T-cell (primary cell): ENCODE measurements around the gene IMMP2L. TPM values are rescaled to one million over a fixed set of nuclear protein-coding genes. Genes with fewer than 3 reads are reported as not detected.
A peak's percentile ranks its signal among the peaks of the same experiment; 100 is the strongest.

Source experiments
- ATAC-seq, 4 experiments: fragments of 200-7000 bp in 3 of 4; fragments of 150-1000 bp in 1 of 4; cut with Tn5 transposase; replicated peaks in 1 of 4; 1 replicate in 3 of 4; 2 replicates in 1 of 4; pipeline ENCODE4 v1.10.0; 2021; ENCODE audit warnings: moderate library complexity in 3 of 4, mild to moderate bottlenecking in 2 of 4, moderate number of reproducible peaks in 1 of 4
- CTCF ChIA-PET, 2 donors: fragments of 300-600 bp; sonication (Branson Sonifier 250); formaldehyde crosslinking; loops; one replicate each; lab custom pipeline; 2022; ENCODE audit warnings: antibody characterized with exemption in 2 of 2; lab: Charles Lee
- POLR2A ChIA-PET, 2 donors: fragments of 300-600 bp; sonication (Branson Sonifier 250); formaldehyde crosslinking; loops; one replicate each; lab custom pipeline; 2022; ENCODE audit warnings: antibody characterized with exemption in 2 of 2; lab: Charles Lee
- DNase-seq, 35 experiments: peaks; one replicate each; pipeline versions ENCODE4 v3.0.0 to v3.0.0-alpha.2; 2013 to 2023
- H3K27ac ChIP-seq: one replicate; pipeline ENCODE4 v1.5.1; 2013; ENCODE audit warnings: low read length
- H3K27me3 ChIP-seq, 2 experiments: replicated peaks in 1 of 2; 1 replicate in 1 of 2; 2 replicates in 1 of 2; pipeline versions ENCODE4 v1.6.1 to v1.7.0; 2013; ENCODE audit warnings: low read length in 1 of 2, mixed read lengths in 1 of 2; ENCODE audit not compliant: control insufficient read depth in 2 of 2, insufficient read depth in 2 of 2; ENCODE audit errors: extremely low read depth in 1 of 2
- H3K36me3 ChIP-seq, 2 donors: 1 replicate in 1 of 2; 2 replicates in 1 of 2; pipeline versions ENCODE4 v1.6.1 to v1.7.0; 2013; ENCODE audit warnings: low read length in 1 of 2; ENCODE audit not compliant: control insufficient read depth in 2 of 2, insufficient read depth in 1 of 2; ENCODE audit errors: extremely low read depth in 1 of 2
- H3K4me1 ChIP-seq, 2 experiments: 1 replicate in 1 of 2; 2 replicates in 1 of 2; pipeline versions ENCODE4 v1.6.1 to v1.7.0; 2013; ENCODE audit warnings: low read length in 2 of 2, mixed read lengths in 1 of 2; ENCODE audit not compliant: insufficient read depth in 2 of 2, control insufficient read depth in 1 of 2; ENCODE audit errors: extremely low read depth in 1 of 2
- H3K4me3 ChIP-seq, 2 donors: 1 replicate in 1 of 2; 2 replicates in 1 of 2; pipeline versions ENCODE4 v1.5.1 to v1.7.0; 2013; ENCODE audit warnings: mild to moderate bottlenecking in 2 of 2, low read length in 1 of 2, moderate library complexity in 1 of 2; ENCODE audit not compliant: control insufficient read depth in 1 of 2; ENCODE audit errors: extremely low read depth in 1 of 2
- H3K9me3 ChIP-seq: 2 replicates; pipeline ENCODE4 v1.7.0; 2013
- H3K27ac Mint-ChIP-seq, 2 donors: one replicate each; pipeline ENCODE4 v1.8.0; 2020 to 2021; ENCODE audit warnings: mild to moderate bottlenecking in 2 of 2, mixed read lengths in 2 of 2
- H3K27me3 Mint-ChIP-seq, 2 donors: one replicate each; pipeline ENCODE4 v1.8.0; 2021 to 2022; ENCODE audit warnings: mixed read lengths in 2 of 2
- H3K36me3 Mint-ChIP-seq: one replicate; pipeline ENCODE4 v1.8.0; 2021; ENCODE audit warnings: mixed read lengths
- H3K4me1 Mint-ChIP-seq, 3 donors: one replicate each; pipeline ENCODE4 v1.8.0; 2020 to 2022; ENCODE audit warnings: mixed read lengths in 3 of 3, mild to moderate bottlenecking in 1 of 3
- H3K4me3 Mint-ChIP-seq, 3 donors: one replicate each; pipeline ENCODE4 v1.8.0; 2020 to 2022; ENCODE audit warnings: mild to moderate bottlenecking in 3 of 3, mixed read lengths in 3 of 3, moderate library complexity in 3 of 3
- H3K9me3 Mint-ChIP-seq, 3 donors: one replicate each; pipeline ENCODE4 v1.8.0; 2020 to 2022; ENCODE audit warnings: mixed read lengths in 3 of 3
- WGBS: methylation state at CpG from one replicate; pipeline ENCODE4 v1.1.5; 2013; ENCODE audit warnings: missing lambda C conversion rate; ENCODE audit not compliant: insufficient coverage; 5-methylcytosine and 5-hydroxymethylcytosine counted together
- total RNA-seq, 35 experiments: library from RNA in 6 of 35; stranded (reverse) in 6 of 35; fragments of 120-200 nt in 1 of 35; gene quantifications; one replicate each; pipeline versions ENCODE4 v1.2.1 to v1.2.4 and lab custom pipeline; 2013 to 2026

Gene IMMP2L
- total RNA-seq, 5 donors from 2014 or later (not counting 1 experiment from before 2014, with no cell fraction given): 14.1 to 27.3 (median 21.7) TPM

DNA sequence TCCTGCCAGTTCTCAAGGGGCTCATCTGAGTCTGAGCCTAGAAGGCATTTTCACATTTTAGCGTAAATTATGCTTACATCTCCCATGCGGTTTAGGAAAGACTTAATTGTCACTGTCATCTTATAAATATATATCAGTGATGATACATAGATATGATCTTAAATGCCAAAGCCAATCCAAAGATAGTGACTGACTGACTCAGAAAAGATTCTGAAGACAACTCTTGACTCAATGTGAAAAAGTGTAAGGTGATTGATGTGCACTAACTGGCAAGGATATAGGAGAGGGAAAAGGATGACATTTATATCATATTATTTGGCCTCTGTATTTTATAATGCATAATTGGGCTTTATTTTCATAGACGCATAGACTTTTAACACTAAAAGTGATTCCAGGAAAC, 556.3 kb downstream of the IMMP2L start:
- Mint-ChIP-seq H3K4me1 (peaks cover 20 to 37% (median 27%) of the 10 kb centered on the region in 3 donors), H3K27me3 (no peaks in the 10 kb centered on the region), H3K27ac (no peak overlapping the region), H3K9me3 (no peaks in the 10 kb centered on the region), H3K36me3 (no peaks in the 10 kb centered on the region), H3K4me3 (no peak overlapping the region)
- ATAC-seq (no peak), DNase-seq (no peak)
- WGBS: no CpG with 5 or more reads among the region's 3 CpGs
- Histone ChIP-seq H3K36me3 (no peaks in the 10 kb centered on the region), H3K4me1 (peaks cover 4 to 39% of the 10 kb centered on the region in 2 experiments), H3K9me3 (no peaks in the 10 kb centered on the region), H3K27ac (no peak overlapping the region), H3K27me3 (no peaks in the 10 kb centered on the region), H3K4me3 (no peak overlapping the region)
- POLR2A ChIA-PET: no interaction called here
- CTCF ChIA-PET: no interaction called here

DNA sequence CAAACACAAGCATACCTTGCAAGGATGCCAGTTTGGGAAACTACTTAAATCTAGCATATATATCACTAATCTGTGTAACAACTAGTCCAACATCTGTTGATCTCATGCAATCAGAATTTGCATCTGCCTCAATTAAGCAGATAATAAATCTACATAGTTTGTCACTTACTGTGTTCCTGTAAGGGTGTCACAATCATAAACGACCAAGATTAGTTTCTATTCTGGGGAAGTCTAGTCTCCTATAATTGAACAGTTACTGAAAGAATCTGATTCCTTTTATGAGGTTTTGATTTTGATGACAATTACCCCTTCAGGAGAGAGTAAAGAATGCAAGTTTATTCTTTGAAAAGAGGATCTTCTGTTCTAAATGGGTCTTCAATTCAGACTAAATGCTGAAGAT, 556.8 kb downstream of the IMMP2L start:
- no peaks in the 10 kb centered on the region for H3K27me3 ChIP-seq
- H3K9me3 ChIP-seq: no peaks in the 10 kb centered on the region
- peak in 1 of 4 experiments; percentile 46 for ATAC-seq
- H3K27ac Mint-ChIP-seq: no peak overlapping the region
- H3K4me1 ChIP-seq: peaks cover 0 to 33% of the 10 kb centered on the region in 2 experiments
- ChIA-PET POLR2A (no interaction called here), CTCF (no interaction called here)
- H3K9me3 Mint-ChIP-seq: no peaks in the 10 kb centered on the region
- no peak overlapping the region for H3K4me3 Mint-ChIP-seq
- no peaks in the 10 kb centered on the region for H3K36me3 ChIP-seq
- no CpG with 5 or more reads among the region's 1 CpG for WGBS
- H3K4me1 Mint-ChIP-seq: peaks cover 14 to 31% (median 21%) of the 10 kb centered on the region in 3 donors
- H3K4me3 ChIP-seq: no peak overlapping the region
- no peaks in the 10 kb centered on the region for H3K27me3 Mint-ChIP-seq
- no peak for DNase-seq
- H3K36me3 Mint-ChIP-seq: no peaks in the 10 kb centered on the region
- no peak overlapping the region for H3K27ac ChIP-seq

DNA sequence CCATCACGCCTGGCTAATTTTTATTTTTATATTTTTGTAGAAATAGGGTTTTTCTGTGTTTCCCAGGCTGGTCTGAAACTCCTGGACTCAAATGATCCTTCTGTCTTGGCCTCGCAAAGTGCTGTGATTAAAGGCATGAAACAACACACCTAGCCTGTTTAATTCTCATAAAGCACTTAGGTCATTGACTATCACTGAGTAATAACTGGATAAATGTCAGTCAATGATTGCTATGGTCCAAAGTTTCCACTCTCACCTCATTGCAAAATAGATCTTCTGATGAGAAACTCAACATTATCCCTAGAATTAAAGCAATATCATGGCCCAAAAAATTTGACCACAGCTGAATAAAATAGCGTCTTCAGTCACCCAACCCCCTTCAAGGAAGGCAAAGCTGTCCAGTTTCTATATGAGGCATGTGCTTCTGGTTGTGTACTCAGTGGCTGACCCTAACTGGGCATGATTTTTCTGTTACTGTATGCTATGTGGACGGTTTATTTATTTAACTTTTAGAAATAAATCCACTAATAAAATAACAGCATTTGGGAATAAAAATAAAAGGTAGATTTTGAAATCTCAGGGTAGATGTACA, 557.9 kb downstream of the IMMP2L start:
- Mint-ChIP-seq H3K36me3 (no peaks in the 10 kb centered on the region), H3K4me3 (no peak overlapping the region), H3K27me3 (no peaks in the 10 kb centered on the region), H3K4me1 (peaks cover 5 to 20% (median 16%) of the 10 kb centered on the region in 3 donors), H3K27ac (no peak overlapping the region), H3K9me3 (peaks cover 0 to 5% (median 0%) of the 10 kb centered on the region in 3 donors)
- Histone ChIP-seq H3K4me1 (peaks cover 0 to 28% of the 10 kb centered on the region in 2 experiments), H3K4me3 (no peak overlapping the region), H3K9me3 (no peaks in the 10 kb centered on the region), H3K36me3 (no peaks in the 10 kb centered on the region), H3K27me3 (no peaks in the 10 kb centered on the region), H3K27ac (no peak overlapping the region)
- no peak for DNase-seq
- ATAC-seq: no peak
- POLR2A ChIA-PET: interaction anchor here in 1 of 2 donors (0.6 kb wide), 1 partner anchor 534 kb away, joined by 13 read pairs; no protein-coding TSS in a partner anchor
- WGBS: no CpG with 5 or more reads among the region's 4 CpGs
- CTCF ChIA-PET: no interaction called here

DNA sequence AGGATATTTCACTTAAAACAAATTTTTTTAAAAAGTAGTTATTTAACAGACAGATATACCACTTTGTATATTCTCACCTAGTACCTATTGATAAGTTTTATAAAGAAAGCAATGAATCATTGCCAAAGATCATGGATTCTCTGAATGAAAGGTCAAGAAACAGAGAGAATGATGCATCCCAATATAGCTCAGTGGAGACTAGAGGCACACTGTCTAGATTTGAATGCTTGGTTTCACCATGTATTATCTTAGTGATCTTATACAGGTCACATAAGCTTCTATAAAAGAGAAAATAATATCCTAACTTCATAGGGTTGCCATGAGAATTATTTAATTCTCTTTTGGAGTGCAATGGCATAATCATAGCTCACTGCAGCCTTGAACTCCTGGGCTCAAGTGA, 558.4 kb downstream of the IMMP2L start:
- Mint-ChIP-seq H3K4me3 (no peak overlapping the region), H3K9me3 (peaks cover 0 to 9% (median 0%) of the 10 kb centered on the region in 3 donors), H3K27ac (no peak overlapping the region), H3K27me3 (no peaks in the 10 kb centered on the region), H3K4me1 (peaks cover 5 to 18% (median 15%) of the 10 kb centered on the region in 3 donors), H3K36me3 (peaks cover 3% of the 10 kb centered on the region)
- peaks cover 0 to 24% of the 10 kb centered on the region in 2 experiments for H3K4me1 ChIP-seq
- no peaks in the 10 kb centered on the region for H3K27me3 ChIP-seq
- ATAC-seq (no peak), DNase-seq (no peak)
- no peak overlapping the region for H3K4me3 ChIP-seq
- no peak overlapping the region for H3K27ac ChIP-seq
- H3K36me3 ChIP-seq: no peaks in the 10 kb centered on the region
- POLR2A ChIA-PET: no interaction called here
- CTCF ChIA-PET: no interaction called here
- H3K9me3 ChIP-seq: no peaks in the 10 kb centered on the region

DNA sequence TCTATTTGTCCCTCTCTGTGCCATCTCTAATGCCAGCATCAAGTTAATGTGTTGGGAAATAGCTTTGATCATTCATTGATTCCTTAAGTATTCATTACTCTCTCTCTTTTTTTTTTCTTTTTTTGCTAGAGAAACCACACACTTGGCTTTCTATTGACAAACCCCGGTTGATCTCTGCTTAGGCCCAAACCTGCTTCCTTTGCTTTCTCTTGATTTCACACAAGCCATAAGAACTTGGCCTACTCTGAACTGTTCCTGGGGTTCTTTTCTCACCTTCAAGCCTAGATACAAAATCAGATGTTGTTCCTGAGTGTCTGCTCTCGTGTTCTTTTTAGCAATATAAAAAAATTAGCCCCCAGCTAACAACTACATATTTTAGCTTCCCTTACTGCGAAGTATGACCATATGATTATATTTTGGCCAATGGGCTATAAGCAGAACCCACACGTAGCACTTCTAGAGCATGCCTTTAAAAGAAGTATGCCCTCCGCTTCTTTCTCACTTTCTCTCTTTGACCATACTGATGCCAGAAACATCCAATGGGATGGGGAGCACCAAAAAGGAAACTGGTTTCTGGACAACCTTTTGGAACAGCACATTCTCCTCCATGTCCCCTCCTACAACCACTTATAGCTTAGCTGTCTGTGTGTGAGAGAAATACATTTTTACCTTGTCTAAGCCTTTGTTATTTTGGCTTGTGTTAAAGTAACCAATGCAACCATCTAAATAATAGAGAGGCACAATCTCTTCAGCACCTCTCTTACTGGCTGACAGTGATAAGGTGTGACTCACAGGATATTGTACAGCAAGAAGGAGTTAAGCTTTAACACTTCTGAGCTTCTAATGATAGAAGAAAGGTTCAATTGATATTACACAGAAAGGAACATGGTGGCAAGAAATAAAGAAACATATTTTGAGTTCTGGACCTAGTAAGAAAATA, 568.0 kb downstream of the IMMP2L start:
- ATAC-seq (peak; percentile 69 to 96 (median 85)), DNase-seq (no peak)
- CTCF ChIA-PET: interaction anchor here (0.6 to 1.3 kb wide), 2 partner anchors 104 to 128 kb away, joined by 4 to 5 read pairs; no protein-coding TSS in a partner anchor
- Histone ChIP-seq H3K27ac (peak overlapping the region; percentile 48), H3K27me3 (no peaks in the 10 kb centered on the region), H3K4me3 (no peak overlapping the region), H3K9me3 (no peaks in the 10 kb centered on the region), H3K4me1 (peaks cover 3 to 32% of the 10 kb centered on the region in 2 experiments), H3K36me3 (no peaks in the 10 kb centered on the region)
- WGBS: 72% methylated on average over 3 of the region's 5 CpGs
- POLR2A ChIA-PET: interaction anchor here in 1 of 2 donors (0.6 to 1.6 kb wide), 3 partner anchors 28 to 89 kb away, joined by 3 to 5 read pairs (median 3); no protein-coding TSS in a partner anchor
- peaks cover 2% of the 10 kb centered on the region for H3K36me3 Mint-ChIP-seq
- peak overlapping the region in 1 of 3 donors; percentile 14 for H3K4me3 Mint-ChIP-seq
- peaks cover 26 to 36% (median 31%) of the 10 kb centered on the region in 3 donors for H3K4me1 Mint-ChIP-seq
- H3K27ac Mint-ChIP-seq: peak overlapping the region; percentile 78 to 90
- H3K9me3 Mint-ChIP-seq: peaks cover 0 to 3% (median 0%) of the 10 kb centered on the region in 3 donors
- H3K27me3 Mint-ChIP-seq: no peaks in the 10 kb centered on the region

DNA sequence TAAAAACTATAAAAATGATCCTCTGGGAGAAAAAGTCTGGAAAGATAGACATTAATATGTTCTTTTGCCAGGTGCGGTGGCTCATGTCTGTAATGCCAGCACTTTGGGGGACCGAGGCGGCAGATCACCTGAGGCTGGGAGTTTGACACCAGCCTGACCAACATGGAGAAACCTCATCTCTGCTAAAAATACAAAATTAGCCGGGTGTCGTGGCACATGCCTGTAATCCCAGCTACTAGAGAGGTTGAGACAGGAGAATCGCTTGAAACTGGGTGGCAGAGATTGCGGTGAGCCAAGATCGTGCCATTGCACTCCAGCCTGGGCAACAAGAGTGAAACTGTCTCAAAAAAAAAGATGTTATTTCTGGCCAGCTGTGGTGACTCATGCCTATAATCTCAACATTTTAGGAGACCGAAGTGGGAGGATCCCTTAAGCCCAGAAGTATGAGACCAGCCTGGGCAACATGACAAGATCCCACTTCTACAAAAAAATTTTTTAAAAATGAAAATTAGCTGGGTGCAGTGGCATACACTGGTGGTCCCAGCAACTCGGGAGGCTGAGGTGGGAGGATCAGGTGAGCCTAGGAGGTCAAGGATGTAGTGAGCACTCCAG, 573.3 kb downstream of the IMMP2L start:
- H3K36me3 Mint-ChIP-seq: no peaks in the 10 kb centered on the region
- DNase-seq (no peak), ATAC-seq (no peak)
- no peaks in the 10 kb centered on the region for H3K9me3 Mint-ChIP-seq
- H3K4me1 Mint-ChIP-seq: peaks cover 17 to 25% (median 23%) of the 10 kb centered on the region in 3 donors
- WGBS: 93% methylated on average over 8 of the region's 10 CpGs
- H3K36me3 ChIP-seq: no peaks in the 10 kb centered on the region
- no peak overlapping the region for H3K27ac ChIP-seq
- ChIA-PET POLR2A (interaction anchor here in 1 of 2 donors (0.7 kb wide), 3 partner anchors 64 to 199 kb away, joined by 3 to 11 read pairs (median 3); no protein-coding TSS in a partner anchor), CTCF (interaction anchor here in 1 of 2 donors (0.7 kb wide), 1 partner anchor 24 kb away, joined by 3 read pairs; no protein-coding TSS in a partner anchor)
- peaks cover 3 to 21% of the 10 kb centered on the region in 2 experiments for H3K4me1 ChIP-seq
- no peaks in the 10 kb centered on the region for H3K9me3 ChIP-seq
- H3K4me3 Mint-ChIP-seq: no peak overlapping the region
- no peaks in the 10 kb centered on the region for H3K27me3 ChIP-seq
- no peak overlapping the region for H3K4me3 ChIP-seq
- no peaks in the 10 kb centered on the region for H3K27me3 Mint-ChIP-seq
- H3K27ac Mint-ChIP-seq: no peak overlapping the region
